ENCODE results near the gene SHH. TPM values are rescaled to one million over a fixed set of nuclear protein-coding genes. Genes with fewer than 3 reads are reported as not detected.

Gene SHH
- total and polyA plus RNA-seq, 2 experiments from 2014 or later: not detected

- TF ChIP-seq REST (IDR thresholded peaks at IDR 0.05; ENCODE audit: unreplicated experiment): no peak
- TF ChIP-seq EZH2phosphoT487 (IDR thresholded peaks at IDR 0.05; ENCODE audit: unreplicated experiment): no peak
- TF ChIP-seq ZNF114 (CRISPR knock-in tag; IDR thresholded peaks at IDR 0.05): no peak
These were observed 19.7 kb upstream of the SHH start (continued) for GRCh38 chr7:155831807-155832524.

- peaks cover 12% of the 10 kb centered on the region for H3K4me1 Mint-ChIP-seq
- H3K27me3 ChIP-seq (ENCODE audit: insufficient read depth): no peaks in the 10 kb centered on the region
- H3F3A ChIP-seq (replicated peaks; ENCODE audit: low read depth): no peaks in the 10 kb centered on the region
- TF ChIP-seq ZNF331 (CRISPR knock-in tag; IDR thresholded peaks at IDR 0.05; ENCODE audit: low read depth) (no peak), CTCF (conservative IDR thresholded peaks at IDR 0.05; ENCODE audit: low read depth in 2 of 2) (no peak), ZNF462 (CRISPR knock-in tag; IDR thresholded peaks at IDR 0.05) (no peak), EZH2 (IDR thresholded peaks at IDR 0.05; ENCODE audit: low read depth, unreplicated experiment) (no peak), ZNF114 (CRISPR knock-in tag; IDR thresholded peaks at IDR 0.05) (no peak)
- H4K20me1 ChIP-seq (replicated peaks; ENCODE audit: insufficient read depth): no peaks in the 10 kb centered on the region
- H3K4me1 ChIP-seq (ENCODE audit: insufficient read depth): no peaks in the 10 kb centered on the region; the same call in 1 of the 2 replicates
- H3K36me3 Mint-ChIP-seq (ENCODE audit: low read depth): no peaks in the 10 kb centered on the region
- no peaks in the 10 kb centered on the region for H3K36me3 ChIP-seq (ENCODE audit: insufficient read depth)
- no peaks in the 10 kb centered on the region for H3K9me2 ChIP-seq (ENCODE audit: insufficient read depth)
- H3K27me3 Mint-ChIP-seq (ENCODE audit: insufficient read depth, low read depth, poor library complexity): peaks cover 11% of the 10 kb centered on the region
- H3K4me2 ChIP-seq: no peak overlapping the region
- DNase-seq (ENCODE audit: low spot score) (no peak), ATAC-seq (no peak)
- no peaks in the 10 kb centered on the region for H3K79me2 ChIP-seq (replicated peaks; ENCODE audit: insufficient read depth)
- H3K9me3 Mint-ChIP-seq: no peaks in the 10 kb centered on the region
- no peak overlapping the region for H3K4me3 ChIP-seq
- H3K27ac ChIP-seq (ENCODE audit: low read depth): no peak overlapping the region
- H2AFZ ChIP-seq: no peak overlapping the region
- no peak overlapping the region for H3K27ac Mint-ChIP-seq
- no peak overlapping the region for H3K4me3 Mint-ChIP-seq
These were observed 18.9 kb upstream of the SHH start for GRCh38 chr7:155830961-155831806.

Data from GM23338 (cell line).